ENCODE results near the gene CTU1.
"Not testable (repeated sequence)": the region's sequence is repeated elsewhere in the genome, so short reads cannot be mapped to it uniquely, and the experiment has no call there.

CTU1 gene

GRCh38 chr19:51108066-51108804, at the start of gene CTU1:
Gene CTU1 (minus strand): TSS chr19:51108409. CDS start chr19:51104569, 3,840 bp downstream.
- Mint-ChIP-seq H3K9me3 (no peaks in the 10 kb centered on the region), H3K27me3 (no peaks in the 10 kb centered on the region), H3K27ac (peak within 1 kb of the TSS; percentile 90), H3K4me1 (peaks cover 43% of the 10 kb centered on the region), H3K4me3 (peak within 1 kb of the TSS; percentile 84), H3K36me3 (peaks cover 28% of the 10 kb centered on the region)
- CTCF ChIA-PET = interaction anchor here (0.7 to 0.9 kb wide), 2 partner anchors 12 to 48 kb away, joined by 3 read pairs; no protein-coding TSS in a partner anchor
- DNase-seq = peak; percentile 99

- H3K4me1 Mint-ChIP-seq = peaks cover 8% of the 10 kb centered on the region
- CTCF ChIA-PET = interaction anchor here (0.5 to 9.8 kb wide), 8 partner anchors 12 to 477 kb away, joined by 3 to 125 read pairs (median 6); no protein-coding TSS in a partner anchor
- H3K27me3 Mint-ChIP-seq = peaks cover 44% of the 10 kb centered on the region
- no peak overlapping the region for H3K27ac Mint-ChIP-seq
- H3K9me3 Mint-ChIP-seq = no peaks in the 10 kb centered on the region
- no peak overlapping the region for H3K4me3 Mint-ChIP-seq
- DNase-seq = no peak
- H3K36me3 Mint-ChIP-seq = no peaks in the 10 kb centered on the region
Observed at GRCh38 chr19:51157265-51157664, 49.1 kb upstream of the CTU1 start.

GRCh38 chr19:51156710-51157109, 48.5 kb upstream of the CTU1 start:
- H3K27me3 Mint-ChIP-seq = peaks cover 49% of the 10 kb centered on the region
- no peak for DNase-seq
- CTCF ChIA-PET = interaction anchor here (0.5 to 9.8 kb wide), 10 partner anchors 9 to 242 kb away, joined by 3 to 125 read pairs (median 4); no protein-coding TSS in a partner anchor
- peaks cover 2% of the 10 kb centered on the region for H3K9me3 Mint-ChIP-seq
- peaks cover 8% of the 10 kb centered on the region for H3K4me1 Mint-ChIP-seq
- no peak overlapping the region for H3K27ac Mint-ChIP-seq
- no peak overlapping the region for H3K4me3 Mint-ChIP-seq
- H3K36me3 Mint-ChIP-seq = no peaks in the 10 kb centered on the region

GRCh38 chr19:51150627-51151026, 42.4 kb upstream of the CTU1 start:
- CTCF ChIA-PET = no interaction called here
- Mint-ChIP-seq H3K27me3 (peaks cover 51% of the 10 kb centered on the region), H3K36me3 (no peaks in the 10 kb centered on the region), H3K4me3 (no peak overlapping the region), H3K4me1 (no peaks in the 10 kb centered on the region), H3K9me3 (peaks cover 2% of the 10 kb centered on the region), H3K27ac (no peak overlapping the region)
- DNase-seq = no peak

GRCh38 chr19:51148580-51148979, 40.4 kb upstream of the CTU1 start:
- CTCF ChIA-PET = no interaction called here
- Mint-ChIP-seq H3K36me3 (no peaks in the 10 kb centered on the region), H3K4me3 (no peak overlapping the region), H3K27me3 (peaks cover 44% of the 10 kb centered on the region), H3K9me3 (peaks cover 2% of the 10 kb centered on the region), H3K27ac (no peak overlapping the region), H3K4me1 (no peaks in the 10 kb centered on the region)
- DNase-seq = no peak

- Mint-ChIP-seq H3K4me1 (no peaks in the 10 kb centered on the region), H3K9me3 (peaks cover 2% of the 10 kb centered on the region), H3K36me3 (no peaks in the 10 kb centered on the region), H3K27ac (peak overlapping the region; percentile 24), H3K27me3 (peaks cover 36% of the 10 kb centered on the region), H3K4me3 (no peak overlapping the region)
- DNase-seq = no peak
- CTCF ChIA-PET = interaction anchor here (1.1 to 1.3 kb wide), 3 partner anchors 8 to 13 kb away, joined by 3 to 5 read pairs (median 4); no protein-coding TSS in a partner anchor
Observed at GRCh38 chr19:51147663-51148062, 39.5 kb upstream of the CTU1 start.

GRCh38 chr19:51146751-51147150, 38.5 kb upstream of the CTU1 start:
- H3K36me3 Mint-ChIP-seq = no peaks in the 10 kb centered on the region
- DNase-seq = no peak
- no peaks in the 10 kb centered on the region for H3K9me3 Mint-ChIP-seq
- no peak overlapping the region for H3K4me3 Mint-ChIP-seq
- CTCF ChIA-PET = interaction anchor here (1.1 to 1.5 kb wide), 4 partner anchors 9 to 23 kb away, joined by 3 to 5 read pairs (median 4); no protein-coding TSS in a partner anchor
- H3K27me3 Mint-ChIP-seq = peaks cover 34% of the 10 kb centered on the region
- no peaks in the 10 kb centered on the region for H3K4me1 Mint-ChIP-seq
- no peak overlapping the region for H3K27ac Mint-ChIP-seq

- no peak overlapping the region for H3K27ac Mint-ChIP-seq
- CTCF ChIA-PET = interaction anchor here (1.3 to 1.5 kb wide), 2 partner anchors 11 to 24 kb away, joined by 3 to 5 read pairs; no protein-coding TSS in a partner anchor
- no peak for DNase-seq
- no peaks in the 10 kb centered on the region for H3K9me3 Mint-ChIP-seq
- H3K36me3 Mint-ChIP-seq = no peaks in the 10 kb centered on the region
- H3K4me1 Mint-ChIP-seq = no peaks in the 10 kb centered on the region
- no peak overlapping the region for H3K4me3 Mint-ChIP-seq
- H3K27me3 Mint-ChIP-seq = peaks cover 34% of the 10 kb centered on the region
Observed at GRCh38 chr19:51145916-51146493, 37.8 kb upstream of the CTU1 start.

- H3K27ac Mint-ChIP-seq = no peak overlapping the region
- no peak overlapping the region for H3K4me3 Mint-ChIP-seq
Observed at GRCh38 chr19:51144482-51145045, 36.4 kb upstream of the CTU1 start.

GRCh38 chr19:51143486-51143885, 35.3 kb upstream of the CTU1 start:
- no peak for DNase-seq
- Mint-ChIP-seq H3K27ac (no peak overlapping the region), H3K27me3 (peaks cover 39% of the 10 kb centered on the region), H3K9me3 (no peaks in the 10 kb centered on the region), H3K4me1 (no peaks in the 10 kb centered on the region), H3K36me3 (no peaks in the 10 kb centered on the region), H3K4me3 (no peak overlapping the region)
- CTCF ChIA-PET = interaction anchor here (1.1 kb wide), 1 partner anchor 13 kb away, joined by 4 read pairs; no protein-coding TSS in a partner anchor

More at GRCh38 chr19:51144482-51145045, 36.4 kb upstream of the CTU1 start:
- H3K9me3 Mint-ChIP-seq = no peaks in the 10 kb centered on the region
- no peak for DNase-seq
- H3K4me1 Mint-ChIP-seq = no peaks in the 10 kb centered on the region
- CTCF ChIA-PET = no interaction called here
- peaks cover 38% of the 10 kb centered on the region for H3K27me3 Mint-ChIP-seq
- no peaks in the 10 kb centered on the region for H3K36me3 Mint-ChIP-seq

GRCh38 chr19:51142809-51143475, 34.7 kb upstream of the CTU1 start:
- peaks cover 42% of the 10 kb centered on the region for H3K27me3 Mint-ChIP-seq
- not testable (repeated sequence) for DNase-seq, H3K4me3 Mint-ChIP-seq, H3K9me3 Mint-ChIP-seq, H3K36me3 Mint-ChIP-seq, H3K27ac Mint-ChIP-seq, H3K4me1 Mint-ChIP-seq
- CTCF ChIA-PET = interaction anchor here (1.1 kb wide), 1 partner anchor 13 kb away, joined by 4 read pairs; no protein-coding TSS in a partner anchor

GRCh38 chr19:51142119-51142518, 33.9 kb upstream of the CTU1 start, which contains the start of gene SIGLEC7:
Gene SIGLEC7 (plus strand): TSS chr19:51142301. CDS start chr19:51142370, 69 bp downstream.
- DNase-seq = no peak
- peaks cover 44% of the 10 kb centered on the region for H3K27me3 Mint-ChIP-seq
- H3K4me3 Mint-ChIP-seq = no peak within 1 kb of the TSS
- H3K27ac Mint-ChIP-seq = peak within 1 kb of the TSS; percentile 29
- CTCF ChIA-PET = no interaction called here
- no peaks in the 10 kb centered on the region for H3K36me3 Mint-ChIP-seq
- H3K4me1 Mint-ChIP-seq = peaks cover 9% of the 10 kb centered on the region
- no peaks in the 10 kb centered on the region for H3K9me3 Mint-ChIP-seq

- Mint-ChIP-seq H3K4me1 (peaks cover 15% of the 10 kb centered on the region), H3K4me3 (no peak overlapping the region), H3K27me3 (peaks cover 50% of the 10 kb centered on the region), H3K27ac (no peak overlapping the region), H3K9me3 (no peaks in the 10 kb centered on the region), H3K36me3 (no peaks in the 10 kb centered on the region)
- CTCF ChIA-PET = no interaction called here
- no peak for DNase-seq
Observed at GRCh38 chr19:51141181-51141580, 33.0 kb upstream of the CTU1 start.

- peaks cover 15% of the 10 kb centered on the region for H3K4me1 Mint-ChIP-seq
- H3K9me3 Mint-ChIP-seq = no peaks in the 10 kb centered on the region
- peaks cover 50% of the 10 kb centered on the region for H3K27me3 Mint-ChIP-seq
- H3K36me3 Mint-ChIP-seq = no peaks in the 10 kb centered on the region
- no peak overlapping the region for H3K4me3 Mint-ChIP-seq
- no peak overlapping the region for H3K27ac Mint-ChIP-seq
- CTCF ChIA-PET = no interaction called here
- no peak for DNase-seq
Observed at GRCh38 chr19:51140441-51140840, 32.2 kb upstream of the CTU1 start.
